Measurements from ENCODE around the gene UBE3C.

Gene UBE3C

DNA sequence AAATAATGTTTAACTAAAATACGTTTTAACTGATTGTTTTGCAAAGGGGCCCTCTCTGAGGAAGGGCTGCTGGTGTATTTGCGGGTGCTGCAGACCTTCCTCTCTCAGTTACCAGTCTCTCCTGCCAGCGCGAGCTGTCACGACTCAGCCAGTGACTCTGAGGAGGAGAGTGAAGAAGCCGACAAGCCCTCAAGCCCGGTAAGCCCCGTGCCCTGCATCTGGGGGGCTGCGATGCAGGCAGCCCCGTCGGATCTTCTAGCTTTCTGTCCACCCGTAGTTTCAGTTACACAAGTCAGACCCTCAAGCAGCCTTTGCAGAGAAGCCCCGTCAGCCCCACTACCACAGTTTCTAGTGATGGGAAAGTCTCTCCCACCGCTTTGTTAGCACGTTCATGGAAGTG lies 45.1 kb downstream of the UBE3C start:
- DNase-seq, result no peak

DNA sequence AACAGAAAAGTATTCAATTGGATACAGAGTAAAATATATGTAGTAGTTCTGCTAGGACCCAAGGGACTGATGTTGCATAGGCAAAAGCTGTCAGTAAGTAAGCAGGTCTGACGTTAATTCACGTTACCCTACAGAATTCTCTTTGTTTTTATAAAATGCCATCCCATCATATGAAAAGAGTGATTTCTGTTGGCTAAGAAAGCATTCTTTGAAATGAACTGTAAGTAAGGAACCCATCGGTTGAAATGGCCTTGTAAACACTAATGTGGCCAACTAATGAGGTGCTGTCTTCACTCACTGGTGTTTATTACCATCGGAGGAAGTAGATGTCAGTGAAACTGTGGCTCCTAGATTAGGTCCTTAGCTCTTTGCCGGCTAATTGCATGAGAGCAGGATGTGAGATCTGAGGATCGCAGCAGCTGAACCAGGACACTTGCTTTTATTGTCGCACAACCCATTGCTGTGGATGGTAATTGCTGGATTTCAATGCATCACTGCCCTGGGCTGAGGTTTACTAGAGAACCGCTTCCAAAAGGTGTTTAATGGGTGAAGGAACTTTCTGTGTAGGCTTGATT lies 49.5 kb downstream of the UBE3C start:
- DNase-seq, result no peak

DNA sequence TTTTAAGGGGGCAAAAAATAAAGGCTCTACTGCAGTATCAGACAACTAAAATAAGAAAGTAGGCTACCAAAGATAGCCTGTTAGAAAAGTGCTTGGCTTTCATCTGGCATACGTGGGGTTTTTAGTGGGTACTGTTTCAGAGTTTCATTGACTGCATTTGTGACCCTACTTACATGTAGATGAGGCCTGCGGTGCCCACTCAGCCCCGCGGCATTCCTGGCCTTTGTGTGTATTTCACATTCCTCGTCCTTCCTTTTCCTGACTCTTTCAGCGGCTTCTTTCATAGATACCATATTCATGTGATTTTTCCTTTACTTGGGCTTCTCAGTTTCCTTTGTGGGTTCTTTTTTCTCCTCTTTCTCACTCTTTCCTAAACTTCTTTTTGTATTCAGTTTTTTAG lies 50.7 kb downstream of the UBE3C start:
- DNase-seq, result no peak

DNA sequence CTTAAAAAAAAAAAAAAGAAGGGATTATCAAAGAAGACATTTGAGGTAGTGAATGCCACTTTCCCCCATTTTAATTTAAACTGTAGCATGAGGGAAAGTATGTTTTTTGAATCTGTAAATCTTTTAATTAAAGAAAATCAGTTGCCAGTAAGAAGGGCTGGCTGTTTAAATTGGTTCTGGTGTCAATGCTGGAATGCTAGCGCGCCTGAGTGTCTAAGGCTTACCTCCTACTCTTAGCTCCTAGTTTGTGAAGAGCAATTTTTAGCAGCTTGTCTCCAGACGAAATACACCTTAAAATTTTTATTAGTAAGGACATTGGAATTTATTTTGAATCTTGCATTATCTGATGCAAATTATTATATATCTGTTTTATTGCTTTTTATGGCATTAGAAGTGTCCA lies 54.1 kb downstream of the UBE3C start:
- no peak for DNase-seq

DNA sequence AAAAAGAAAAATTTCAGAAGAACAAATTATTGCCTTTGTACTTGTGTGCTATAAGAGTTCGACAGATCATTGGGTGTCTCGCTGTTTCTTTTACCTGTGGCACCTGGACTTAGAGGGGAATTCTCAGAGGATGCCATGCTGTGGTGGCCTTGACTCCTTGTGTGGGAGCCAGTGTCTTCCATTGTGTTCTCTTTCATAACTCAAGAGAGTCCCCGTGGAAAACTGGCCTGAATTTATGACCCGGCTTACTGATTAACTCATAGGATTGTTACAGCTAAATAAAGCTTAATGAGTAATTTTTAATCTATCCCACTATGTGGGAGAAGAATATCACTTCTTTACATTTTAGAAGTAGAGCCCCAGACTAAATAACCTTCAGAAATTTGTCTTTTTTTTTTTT lies 54.5 kb downstream of the UBE3C start:
- DNase-seq, result no peak

DNA sequence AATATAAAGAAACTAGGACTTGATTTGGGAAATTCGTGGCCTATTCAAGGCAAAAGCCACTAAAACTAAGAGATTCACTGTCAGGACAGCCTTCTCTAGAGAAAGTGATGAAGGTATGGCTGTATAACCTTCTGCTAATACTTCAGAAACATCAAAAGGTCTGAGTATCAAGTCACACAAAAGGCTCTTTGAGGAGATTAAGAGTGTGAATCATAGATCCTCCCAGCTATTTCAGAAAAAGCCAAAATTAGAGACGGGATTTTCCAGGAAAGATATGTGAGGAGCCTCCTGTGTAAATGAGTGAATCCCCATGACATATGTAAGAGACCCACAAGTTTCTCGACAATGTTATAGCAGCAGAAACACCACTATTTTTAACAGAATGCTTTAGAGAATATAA lies 56.2 kb downstream of the UBE3C start:
- no peak for DNase-seq

DNA sequence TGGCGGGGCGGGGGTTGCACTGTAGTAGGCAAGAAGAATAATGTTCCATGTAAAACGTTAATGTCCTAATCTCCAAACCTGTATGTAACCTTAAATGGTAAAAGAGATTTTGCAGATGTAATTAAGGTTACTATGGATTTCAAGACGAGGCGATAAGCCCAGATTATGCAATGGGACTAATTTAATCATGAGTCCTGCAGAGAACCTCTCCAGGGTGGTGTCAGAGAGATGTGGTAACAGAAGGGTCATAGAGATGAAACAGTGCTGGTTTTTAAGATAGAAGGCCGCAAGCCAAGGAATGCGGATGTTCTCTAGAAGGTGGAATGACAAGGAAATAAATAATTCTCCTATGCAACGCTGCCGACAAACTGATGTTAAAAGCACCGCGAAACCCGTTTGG lies 57.1 kb downstream of the UBE3C start:
- no peak for DNase-seq

DNA sequence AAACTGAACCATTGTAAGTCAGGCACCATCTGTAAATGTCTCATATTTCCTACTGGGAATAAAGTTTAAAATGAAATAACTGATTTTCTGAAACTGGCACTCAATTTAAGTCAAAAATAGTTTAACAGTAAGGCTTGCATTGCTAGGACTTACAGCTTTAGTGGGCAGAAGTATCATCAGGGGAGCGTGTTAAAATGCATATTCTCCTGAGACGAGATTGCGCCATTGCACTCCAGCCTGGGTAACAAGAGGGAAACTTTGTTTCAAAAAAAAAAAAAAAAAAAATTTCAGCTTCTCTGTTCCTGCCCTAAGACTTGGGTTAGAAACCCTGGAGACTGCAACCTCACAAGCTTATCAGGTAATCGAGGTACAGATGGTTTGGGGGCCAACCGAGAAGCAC lies 65.4 kb downstream of the UBE3C start:
- no peak for DNase-seq

DNA sequence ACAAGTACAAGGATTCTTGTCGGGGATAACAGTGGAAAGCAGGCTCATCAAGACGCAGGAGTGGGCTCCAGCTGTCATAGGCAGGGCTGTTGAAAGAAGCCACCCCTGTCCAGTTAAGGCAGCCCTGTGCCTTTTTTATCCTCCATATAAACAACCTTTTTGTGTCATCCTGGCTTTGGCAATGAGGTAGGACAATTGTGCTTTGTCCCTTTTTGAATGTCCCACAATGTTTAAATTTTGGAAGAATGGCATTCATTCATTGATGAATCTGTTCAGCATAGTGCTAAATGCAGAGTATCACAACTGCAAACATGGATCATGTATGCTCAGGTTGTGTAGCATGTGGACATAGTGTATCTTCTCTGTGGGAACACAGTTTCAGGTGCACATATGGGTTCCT lies 66.7 kb downstream of the UBE3C start:
- DNase-seq, result no peak

DNA sequence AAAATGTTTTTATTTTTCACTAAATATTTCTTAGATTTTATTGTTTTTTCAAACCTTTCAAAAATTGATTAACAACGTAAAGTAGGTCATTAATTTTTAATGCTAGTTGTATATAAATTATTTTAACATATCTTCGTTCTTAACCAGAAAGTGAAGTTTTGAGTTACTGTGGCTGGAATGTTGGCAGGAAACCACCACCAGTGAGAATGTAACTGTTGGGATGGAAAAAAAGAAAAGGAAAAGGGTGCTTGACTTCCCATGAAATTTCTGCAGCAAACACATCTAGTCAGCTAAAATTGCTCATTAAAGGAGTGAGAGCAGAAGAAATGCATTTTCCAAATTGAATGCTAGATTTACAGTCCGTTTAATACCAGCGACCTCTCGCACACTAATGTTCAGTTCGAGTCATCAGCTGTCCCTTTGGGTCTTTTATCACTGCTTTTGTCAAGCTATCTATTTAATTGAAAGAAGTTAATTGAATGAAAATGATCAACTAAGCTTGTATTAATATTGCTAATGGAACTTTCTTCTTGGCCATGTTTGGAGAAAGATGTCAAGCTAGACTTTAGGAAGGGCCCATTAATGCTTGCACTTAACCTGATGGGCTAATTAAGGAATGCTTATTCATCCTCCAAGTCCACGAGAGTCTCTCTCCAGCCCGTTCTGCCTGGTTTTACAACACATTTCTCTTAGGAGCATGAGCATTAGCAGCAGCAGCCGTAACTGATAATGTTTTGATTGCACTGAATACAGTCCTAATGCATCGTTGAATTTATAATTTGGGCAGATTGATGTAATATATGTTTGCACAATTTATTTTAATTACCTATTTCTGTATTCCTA lies 70.1 kb downstream of the UBE3C start:
- DNase-seq, result no peak

DNA sequence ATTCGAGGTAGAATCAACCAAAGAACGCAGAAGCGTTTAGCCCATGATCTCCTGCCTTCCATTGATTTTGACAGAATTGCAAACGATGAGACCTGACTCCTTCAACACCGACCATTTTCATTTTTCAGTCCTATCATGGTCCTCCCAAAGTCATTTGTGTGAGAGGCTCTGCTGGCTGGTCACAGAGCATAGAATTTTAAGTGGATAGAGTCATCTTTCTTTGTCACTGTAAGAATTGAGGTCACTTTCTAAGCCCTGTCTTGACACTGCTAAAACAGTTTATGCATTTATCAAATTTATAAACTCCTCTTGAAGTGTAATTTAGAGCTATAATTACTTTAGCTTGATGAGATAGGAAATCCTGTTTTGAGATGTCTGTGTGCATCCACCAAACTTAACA lies 72.0 kb downstream of the UBE3C start:
- DNase-seq, result no peak

DNA sequence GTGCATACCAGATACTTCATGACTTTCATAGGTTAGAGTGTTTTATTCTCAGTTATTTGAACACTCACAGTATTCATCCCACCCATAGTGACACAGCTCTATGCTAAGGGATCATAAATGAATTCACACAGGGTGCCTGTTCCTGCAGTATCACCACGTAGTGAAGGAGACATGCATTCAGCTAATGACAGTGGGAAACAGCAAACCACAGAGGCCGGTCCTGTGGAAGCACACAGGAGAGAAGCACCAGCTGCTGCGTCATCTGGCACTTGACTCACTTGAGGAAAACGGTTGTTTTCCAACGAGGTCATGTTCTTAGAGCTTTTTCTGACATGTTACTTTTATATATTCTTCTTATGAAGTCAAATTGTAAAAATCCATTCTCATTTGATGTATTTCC lies 73.0 kb downstream of the UBE3C start:
- no peak for DNase-seq

DNA sequence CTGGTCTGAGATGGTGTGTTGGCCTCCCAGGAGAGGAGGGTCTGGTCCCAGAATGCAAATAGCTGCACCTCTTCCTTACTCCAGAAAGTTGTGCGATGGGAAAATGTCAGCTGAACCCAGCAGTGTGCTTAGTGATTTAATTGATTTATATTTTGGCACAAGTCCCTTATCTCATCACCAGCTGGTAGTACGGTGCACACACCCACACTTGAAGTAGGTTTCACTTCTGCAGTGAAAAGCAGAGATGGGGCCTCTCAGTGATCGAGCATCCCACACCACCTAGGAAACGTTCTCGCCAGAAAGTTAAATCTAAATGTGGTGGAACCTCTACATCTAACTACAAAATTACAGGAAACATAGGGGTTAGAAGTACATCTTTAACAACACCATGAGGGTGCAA lies 80.4 kb downstream of the UBE3C start:
- DNase-seq, result no peak

DNA sequence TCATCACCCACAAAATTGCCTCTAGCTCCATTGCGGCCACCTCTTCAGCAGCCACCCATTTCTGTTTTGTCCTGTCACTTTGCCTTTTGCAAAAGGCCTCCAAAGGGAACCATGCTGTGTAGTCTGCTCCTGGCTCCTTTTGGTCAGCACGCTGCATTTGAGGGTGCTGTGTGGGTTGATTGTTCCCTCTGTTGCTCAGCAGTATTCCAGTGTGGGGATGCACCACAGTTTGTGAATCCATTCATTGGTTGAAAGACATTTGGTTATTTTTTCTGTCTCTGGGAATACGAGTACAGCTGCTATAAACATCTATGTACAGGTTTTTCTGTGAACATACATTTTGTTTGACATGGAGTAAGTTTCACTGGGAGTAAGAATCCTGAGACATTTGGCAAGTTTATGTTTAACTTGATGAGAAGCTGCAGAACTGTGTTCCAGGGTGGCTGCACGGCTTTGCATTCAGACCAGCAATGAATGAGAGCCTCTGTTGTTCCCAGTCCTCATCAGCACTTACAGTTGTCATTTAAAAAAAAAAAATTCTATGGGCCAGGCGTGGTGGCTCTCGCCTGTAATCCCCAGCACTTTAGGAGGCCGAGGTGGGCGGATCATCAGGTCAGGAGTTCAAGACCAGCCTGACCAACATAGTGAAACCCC lies 82.3 kb downstream of the UBE3C start:
- DNase-seq, result no peak

DNA sequence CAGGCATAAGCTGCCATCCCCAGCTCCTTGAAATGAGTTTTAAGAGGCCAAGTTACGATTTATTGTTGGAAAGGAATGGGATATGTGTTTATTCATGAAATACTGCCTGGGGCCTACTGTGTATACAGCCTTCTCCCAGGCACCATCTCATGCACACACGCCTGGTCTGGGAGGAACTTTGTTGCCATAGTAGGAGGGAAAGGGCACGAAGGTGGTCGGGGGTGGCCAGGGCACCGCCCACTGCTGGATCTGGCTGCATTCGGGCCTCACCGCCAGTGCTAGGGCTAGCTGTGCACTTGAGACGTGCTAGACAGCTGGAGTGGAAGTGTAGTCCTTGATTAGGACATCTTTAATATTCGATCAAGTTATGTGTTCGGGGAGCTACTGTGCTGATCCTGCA lies 84.0 kb downstream of the UBE3C start:
- DNase-seq, result no peak

DNA sequence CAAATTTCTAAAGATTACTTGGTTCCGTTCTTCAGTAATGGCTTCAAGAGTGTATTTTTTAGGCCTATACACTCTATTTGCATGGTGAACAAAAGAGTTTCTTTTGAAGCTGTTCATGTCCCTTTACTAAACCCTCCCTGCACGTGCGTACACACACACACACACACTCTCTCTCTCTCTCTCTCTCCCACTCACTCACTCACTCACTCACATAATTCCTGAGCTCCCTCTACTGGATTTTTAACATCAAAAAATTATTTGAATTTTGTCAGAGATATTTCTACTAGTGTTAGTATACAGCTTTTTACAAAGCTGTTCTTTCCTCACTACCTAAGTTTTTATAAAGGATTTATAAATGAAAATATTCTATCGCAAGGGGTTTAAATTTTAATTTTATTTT lies 85.9 kb downstream of the UBE3C start:
- no peak for DNase-seq

DNA sequence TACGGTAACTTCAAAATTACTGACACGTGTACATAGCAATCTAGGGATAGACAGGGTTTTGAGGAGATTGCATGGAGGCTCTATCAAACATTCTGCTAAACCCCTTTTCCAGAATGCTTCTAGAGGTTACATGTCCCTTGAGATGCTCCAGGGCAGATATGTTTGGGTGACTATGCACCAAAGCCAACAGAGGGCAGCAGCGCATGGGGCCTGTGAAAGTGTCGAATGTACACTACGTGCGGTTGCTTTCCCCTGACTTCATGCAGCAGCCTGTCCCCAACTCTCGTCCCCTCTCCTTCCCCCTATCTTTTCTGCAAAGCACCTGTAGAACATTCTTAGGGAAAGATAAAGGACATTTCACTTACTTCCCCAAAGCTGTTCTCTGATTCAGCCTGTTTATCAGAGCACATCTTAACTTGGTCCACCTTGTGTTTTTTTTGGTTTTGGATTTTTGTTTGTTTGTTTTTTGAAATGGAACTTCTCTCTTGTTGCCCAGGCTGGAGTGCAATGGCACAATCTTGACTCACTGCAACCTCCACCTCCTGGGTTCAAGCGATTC lies 90.2 kb downstream of the UBE3C start:
- no peak for DNase-seq

DNA sequence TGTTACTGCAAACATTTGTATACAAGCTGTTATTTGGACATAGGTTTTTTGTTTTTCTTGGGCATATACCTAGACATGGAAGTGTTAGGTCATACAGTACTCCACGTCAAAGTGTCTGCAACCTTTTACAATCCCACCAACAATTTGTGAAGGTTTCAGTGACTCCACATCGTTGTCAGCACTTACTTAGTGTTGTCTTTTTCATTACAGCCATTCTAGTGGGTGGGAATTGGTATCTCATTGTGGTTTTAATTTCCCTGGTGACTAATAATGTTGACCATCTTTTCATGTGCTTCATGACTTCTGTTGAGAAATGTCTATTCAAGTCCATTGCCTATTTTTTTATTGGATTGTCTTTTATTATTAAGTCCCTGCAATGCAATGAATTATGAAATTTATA lies 95.0 kb downstream of the UBE3C start:
- DNase-seq, result no peak

DNA sequence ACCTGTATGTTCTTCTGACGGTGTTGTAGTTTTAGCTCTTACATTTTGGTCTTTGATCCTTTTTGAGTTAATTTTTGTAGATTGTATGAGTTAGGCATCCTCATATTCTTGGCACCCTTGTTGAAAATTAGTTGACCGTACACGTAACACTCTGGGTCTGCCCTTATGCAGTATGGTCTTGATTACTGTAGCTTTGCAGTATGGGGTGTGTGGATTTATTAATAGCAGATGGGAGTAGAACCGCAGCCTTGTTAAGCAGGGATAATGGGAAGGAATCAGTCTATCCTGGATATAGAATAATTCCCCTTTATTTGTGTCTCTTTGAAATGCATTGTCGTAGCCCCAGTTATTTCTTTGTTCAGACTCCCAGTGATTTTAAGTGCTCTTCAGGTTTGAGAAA lies 95.5 kb downstream of the UBE3C start:
- no peak for DNase-seq

DNA sequence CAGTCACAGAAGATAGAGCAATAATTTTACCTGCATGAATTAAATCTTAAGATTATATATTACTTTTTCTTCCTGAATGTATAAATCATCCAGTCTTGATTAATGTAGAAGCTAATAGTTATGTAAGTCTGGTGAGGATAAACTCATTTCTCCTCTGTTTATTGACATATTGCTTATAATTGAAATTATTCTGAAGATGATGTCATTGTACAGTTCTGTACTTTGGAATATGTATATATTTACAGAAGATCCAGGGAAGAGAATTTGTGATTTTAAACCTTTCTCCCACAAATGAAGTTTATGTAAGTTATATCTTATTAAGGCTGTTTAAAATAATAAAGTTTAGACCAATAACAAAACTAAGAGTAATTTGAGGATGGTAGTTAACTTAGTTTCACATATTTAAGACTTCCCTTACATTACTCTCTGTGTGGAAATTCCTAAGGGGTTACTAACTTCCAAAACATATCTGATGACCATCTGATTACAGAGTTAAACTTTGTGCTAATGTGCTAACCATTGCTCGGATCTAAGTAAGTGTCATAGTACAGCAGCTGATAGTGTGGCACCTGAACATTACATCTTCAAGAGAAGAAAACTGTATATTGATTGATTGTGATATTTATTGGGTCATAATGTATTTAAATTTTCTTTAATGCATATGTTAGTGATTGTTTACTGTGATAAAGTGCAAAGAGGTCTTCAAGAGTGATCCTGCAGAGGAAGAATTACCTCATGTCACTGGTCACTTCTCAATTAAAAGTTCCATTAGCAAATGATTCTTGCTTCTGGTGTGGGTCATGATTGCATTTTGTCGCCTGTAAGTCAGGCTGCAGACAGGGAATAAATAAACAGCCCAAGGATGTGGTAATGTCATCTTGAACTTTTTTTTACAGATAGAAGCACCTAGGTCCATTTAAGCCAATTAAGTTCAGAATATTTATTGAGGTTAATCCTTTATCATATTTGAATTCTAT lies 96.9 kb downstream of the UBE3C start:
- DNase-seq, result no peak

DNA sequence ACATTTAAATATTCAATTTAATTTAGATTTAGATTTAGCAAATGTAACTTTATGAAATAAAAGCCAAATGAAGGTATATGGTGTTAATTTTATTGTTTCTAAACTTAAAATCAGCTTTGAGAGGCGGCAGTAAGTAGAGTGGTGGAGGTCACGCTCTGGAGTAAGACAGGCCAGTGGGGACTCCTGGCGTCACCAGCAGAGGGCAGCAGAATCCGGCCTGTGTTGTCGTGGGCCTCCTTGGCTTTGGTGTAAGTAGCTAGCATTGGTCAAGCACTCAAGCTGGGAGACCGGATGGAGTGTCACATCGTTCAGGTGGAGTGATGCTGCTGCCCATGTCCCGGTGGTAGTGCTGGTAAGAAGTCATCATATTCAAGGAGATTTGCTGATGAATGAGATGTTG lies 99.4 kb downstream of the UBE3C start:
- no peak for DNase-seq

DNA sequence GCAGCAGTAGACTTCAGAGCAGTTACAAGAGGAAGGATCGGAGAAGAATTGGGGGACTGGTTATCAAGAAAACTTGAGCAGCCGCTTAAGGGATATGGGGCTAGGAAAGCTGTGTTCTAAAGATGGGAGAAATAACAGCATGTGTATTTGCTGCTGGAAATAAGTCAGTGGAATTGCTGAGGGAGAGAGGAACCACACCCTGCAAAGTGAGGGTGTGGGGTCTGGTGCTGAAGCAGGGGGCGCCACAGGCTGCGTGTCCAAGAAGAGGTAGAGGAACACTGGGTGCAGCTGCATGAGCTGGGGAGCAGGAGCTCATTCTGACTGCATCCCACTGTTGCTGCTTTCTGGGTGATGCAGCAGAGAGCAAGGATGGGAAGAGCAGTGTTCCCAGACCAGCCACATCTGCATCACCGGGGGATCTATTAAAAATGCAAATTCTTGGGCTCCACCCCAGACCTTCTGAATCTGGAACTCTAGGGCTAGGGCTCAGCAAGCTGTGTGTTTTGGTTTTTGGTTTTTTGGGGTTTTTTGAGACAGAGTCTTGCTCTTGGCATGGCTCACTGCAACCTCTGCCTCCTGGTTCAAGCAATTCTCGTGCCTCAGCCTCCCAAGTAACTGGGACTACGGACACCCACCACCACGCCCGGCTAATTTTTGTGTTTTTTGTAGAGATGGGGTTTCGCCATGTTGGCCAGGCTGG lies 101.0 kb downstream of the UBE3C start:
- DNase-seq, result no peak

All from cerebellar nuclear complex (tissue), 1 donor.